ENCODE data around the gene CSNK2A1.

CSNK2A1 gene

DNA sequence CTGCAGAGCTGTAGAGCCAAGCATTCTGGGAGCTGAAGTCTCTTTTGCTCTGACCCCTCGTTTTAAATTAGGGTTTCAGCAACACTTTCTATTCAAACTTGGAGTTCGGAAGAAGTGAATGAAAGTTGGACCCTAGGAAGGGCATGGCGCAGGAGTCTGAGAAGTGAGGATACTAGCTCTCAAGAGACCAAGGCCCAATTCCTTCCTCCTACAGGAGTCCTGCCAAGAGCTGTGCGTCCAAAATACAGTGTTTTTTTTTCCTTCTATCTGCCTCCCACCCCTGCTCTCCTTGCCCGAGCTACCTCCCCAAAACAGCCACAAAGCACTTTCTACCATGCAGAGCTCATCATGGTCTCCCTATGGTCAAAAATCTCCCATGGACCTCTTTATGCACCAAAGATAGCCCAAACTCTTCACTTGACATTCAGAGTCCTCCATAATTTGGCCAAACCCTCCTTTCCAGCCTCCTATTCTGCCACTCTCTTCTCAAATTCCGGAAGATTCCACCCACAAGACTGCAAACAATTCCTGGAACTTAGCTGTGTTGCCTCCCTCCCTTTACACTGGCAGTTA, 649 bp upstream of the CSNK2A1 start:
- H3K36me3 ChIP-seq (ENCODE audit: control insufficient read depth, insufficient read depth, low read length, severe bottlenecking) = no peaks in the 10 kb centered on the region
- DNase-seq (ENCODE audit: low read depth) = no peak
- no peaks in the 10 kb centered on the region for H3K9me3 ChIP-seq (ENCODE audit: control insufficient read depth, low read length)
- H3K9ac ChIP-seq (ENCODE audit: low read length) = peak overlapping the region; percentile 98
- peaks cover 36% of the 10 kb centered on the region for H3K4me1 ChIP-seq (ENCODE audit: control insufficient read depth, insufficient read depth, low read length)
- peaks cover 11% of the 10 kb centered on the region for H3K27me3 ChIP-seq (replicated peaks; ENCODE audit: control insufficient read depth, insufficient read depth, low read length)
- peak overlapping the region; percentile 92 for H3K4me3 ChIP-seq (ENCODE audit: low read length)

DNA sequence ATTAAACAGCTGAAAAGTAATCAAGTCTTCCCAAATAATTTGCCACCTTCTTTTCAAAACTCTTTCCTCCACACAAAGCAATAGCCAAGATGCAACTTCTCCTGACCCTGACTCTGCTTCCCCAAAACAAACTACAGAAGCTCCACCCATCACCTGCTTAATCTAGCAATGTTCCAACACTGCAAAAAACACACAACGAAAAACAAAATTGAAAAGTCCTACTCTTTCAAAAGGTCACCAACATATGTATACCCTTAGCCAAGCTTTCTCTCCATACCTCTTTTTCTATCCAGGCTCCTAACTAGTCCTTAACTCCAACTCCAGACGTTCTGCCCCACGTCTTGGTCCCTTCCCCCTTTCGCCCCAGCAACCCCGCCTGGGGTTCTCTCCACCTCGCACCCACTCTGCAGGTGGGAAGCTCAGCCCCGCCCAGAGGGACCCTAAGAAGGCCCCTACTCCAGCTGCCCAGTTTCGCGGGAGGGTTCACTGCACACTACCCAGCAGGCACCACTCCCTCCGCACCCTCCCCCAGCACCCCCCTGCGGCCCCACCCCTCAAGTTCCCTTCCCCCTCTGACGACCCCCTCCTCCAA, 717 bp downstream of the CSNK2A1 start:
- Histone ChIP-seq H3K36me3 (ENCODE audit: control insufficient read depth, insufficient read depth, low read length, severe bottlenecking) (no peaks in the 10 kb centered on the region), H3K4me3 (ENCODE audit: low read length) (peak overlapping the region; percentile 92), H3K9me3 (ENCODE audit: control insufficient read depth, low read length) (no peaks in the 10 kb centered on the region), H3K27me3 (replicated peaks; ENCODE audit: control insufficient read depth, insufficient read depth, low read length) (peaks cover 11% of the 10 kb centered on the region), H3K9ac (ENCODE audit: low read length) (peak overlapping the region; percentile 98), H3K4me1 (ENCODE audit: control insufficient read depth, insufficient read depth, low read length) (peaks cover 38% of the 10 kb centered on the region)
- DNase-seq (ENCODE audit: low read depth) = peak; percentile 31

DNA sequence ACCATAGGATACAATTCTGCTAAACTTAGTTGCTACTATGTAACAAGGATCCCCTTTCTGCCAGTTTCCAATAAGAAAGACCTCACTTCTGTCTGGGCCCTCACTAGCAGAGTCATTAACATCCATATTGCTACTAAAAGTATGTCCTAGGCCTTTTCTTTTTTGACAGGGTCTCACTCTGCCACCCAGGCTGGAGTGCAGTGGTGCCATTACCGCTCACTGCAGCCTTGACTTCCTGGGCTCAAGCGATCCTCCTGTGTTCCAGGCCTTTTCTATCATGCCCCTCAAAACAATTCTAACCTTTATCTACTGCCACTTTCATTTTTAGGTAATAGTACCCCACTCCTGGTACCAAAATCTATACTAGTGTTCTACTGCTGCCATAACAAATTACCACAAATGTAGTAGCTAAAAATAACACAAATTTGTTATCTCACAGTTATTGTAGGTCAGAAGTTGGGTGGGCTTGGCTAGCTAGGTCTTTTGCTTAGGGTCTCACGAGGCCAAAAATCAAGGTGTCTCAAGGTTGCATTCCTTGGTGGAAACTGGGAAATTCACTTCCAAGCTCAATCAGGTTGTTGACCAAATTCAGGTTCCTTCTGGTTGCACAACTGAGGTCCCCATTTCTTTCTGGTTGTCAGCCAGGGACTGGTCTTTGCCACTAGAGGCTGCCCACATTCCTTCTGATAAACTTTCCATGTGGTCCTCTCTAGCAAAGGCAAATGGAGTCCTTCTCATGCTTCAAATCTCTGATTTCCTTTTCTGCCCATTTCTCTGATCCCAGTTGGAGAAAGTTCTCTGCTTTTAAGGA, 3.0 kb downstream of the CSNK2A1 start:
- no peak for DNase-seq (ENCODE audit: low read depth)
- Histone ChIP-seq H3K4me3 (ENCODE audit: low read length) (peak overlapping the region; percentile 64), H3K36me3 (ENCODE audit: control insufficient read depth, insufficient read depth, low read length, severe bottlenecking) (no peaks in the 10 kb centered on the region), H3K9me3 (ENCODE audit: control insufficient read depth, low read length) (no peaks in the 10 kb centered on the region), H3K27me3 (replicated peaks; ENCODE audit: control insufficient read depth, insufficient read depth, low read length) (peaks cover 3% of the 10 kb centered on the region), H3K4me1 (ENCODE audit: control insufficient read depth, insufficient read depth, low read length) (peaks cover 55% of the 10 kb centered on the region), H3K9ac (ENCODE audit: low read length) (no peak overlapping the region)

DNA sequence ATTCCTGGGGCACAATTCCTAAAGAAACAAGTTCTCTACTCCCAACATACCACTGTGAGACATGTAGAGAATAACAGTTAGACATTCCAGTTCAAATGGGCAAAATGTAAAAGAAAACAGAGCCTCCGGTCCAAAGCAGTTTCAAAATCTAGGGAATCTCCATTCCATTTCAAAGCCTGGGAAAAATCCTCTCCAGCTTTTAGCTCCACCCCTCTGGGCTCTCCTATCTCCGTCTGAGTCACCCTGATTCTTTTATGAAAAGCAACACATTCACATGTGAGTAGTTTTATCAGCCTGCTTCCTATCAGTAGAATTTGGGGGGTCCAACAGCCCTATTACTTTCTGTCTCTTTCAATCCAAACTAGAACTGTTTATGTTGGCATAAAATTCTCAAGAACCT, 3.7 kb downstream of the CSNK2A1 start:
- peak; percentile 42 for DNase-seq (ENCODE audit: low read depth)
- H3K9ac ChIP-seq (ENCODE audit: low read length) = no peak overlapping the region
- H3K36me3 ChIP-seq (ENCODE audit: control insufficient read depth, insufficient read depth, low read length, severe bottlenecking) = no peaks in the 10 kb centered on the region
- H3K27me3 ChIP-seq (replicated peaks; ENCODE audit: control insufficient read depth, insufficient read depth, low read length) = no peaks in the 10 kb centered on the region
- peak overlapping the region; percentile 73 for H3K4me3 ChIP-seq (ENCODE audit: low read length)
- peaks cover 56% of the 10 kb centered on the region for H3K4me1 ChIP-seq (ENCODE audit: control insufficient read depth, insufficient read depth, low read length)
- H3K9me3 ChIP-seq (ENCODE audit: control insufficient read depth, low read length) = no peaks in the 10 kb centered on the region

DNA sequence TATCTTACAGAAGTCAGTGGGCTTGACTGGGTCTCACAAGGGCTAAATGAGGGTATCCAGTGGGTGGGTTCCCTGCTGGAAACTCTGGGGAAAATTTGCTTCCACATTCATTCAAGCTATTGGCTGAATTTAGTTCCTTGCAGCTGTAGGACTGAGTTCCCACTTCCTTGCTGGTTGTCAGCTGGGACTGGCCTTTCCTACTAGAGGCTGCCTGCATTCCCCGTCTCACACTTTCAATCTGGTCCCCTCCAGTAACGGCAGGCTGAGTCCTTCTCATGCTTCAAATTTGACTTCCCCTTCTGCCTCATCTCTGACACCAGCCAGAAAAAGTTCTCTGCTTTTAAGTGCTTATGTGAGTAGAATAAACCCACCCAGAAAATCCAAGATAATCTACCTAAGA, 4.4 kb downstream of the CSNK2A1 start:
- Histone ChIP-seq H3K27me3 (replicated peaks; ENCODE audit: control insufficient read depth, insufficient read depth, low read length) (no peaks in the 10 kb centered on the region), H3K4me3 (ENCODE audit: low read length) (peak overlapping the region; percentile 73), H3K36me3 (ENCODE audit: control insufficient read depth, insufficient read depth, low read length, severe bottlenecking) (no peaks in the 10 kb centered on the region), H3K4me1 (ENCODE audit: control insufficient read depth, insufficient read depth, low read length) (peaks cover 52% of the 10 kb centered on the region), H3K9ac (ENCODE audit: low read length) (no peak overlapping the region), H3K9me3 (ENCODE audit: control insufficient read depth, low read length) (no peaks in the 10 kb centered on the region)
- no peak for DNase-seq (ENCODE audit: low read depth)

DNA sequence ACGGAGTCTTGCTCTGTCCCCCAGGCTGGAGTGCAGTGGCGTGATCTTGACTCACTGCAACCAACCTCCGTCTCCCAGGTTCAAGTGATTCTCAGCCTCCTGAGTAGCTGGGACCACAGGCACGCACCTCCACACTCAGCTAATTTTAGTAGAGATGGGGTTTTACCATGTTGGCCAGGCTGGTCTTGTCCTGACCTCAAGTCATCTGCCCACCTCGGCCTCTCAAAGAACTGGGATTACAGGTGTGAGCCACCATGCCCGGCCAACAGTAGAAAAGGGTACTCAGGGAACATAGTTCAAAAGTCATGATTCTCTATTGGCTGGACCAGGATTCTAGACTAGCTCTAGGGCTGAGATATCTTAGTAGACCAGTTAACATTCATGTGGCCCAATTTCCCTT, 5.6 kb downstream of the CSNK2A1 start:
- Histone ChIP-seq H3K9me3 (ENCODE audit: control insufficient read depth, low read length) (no peaks in the 10 kb centered on the region), H3K4me3 (ENCODE audit: low read length) (no peak overlapping the region), H3K27me3 (replicated peaks; ENCODE audit: control insufficient read depth, insufficient read depth, low read length) (no peaks in the 10 kb centered on the region)

DNA sequence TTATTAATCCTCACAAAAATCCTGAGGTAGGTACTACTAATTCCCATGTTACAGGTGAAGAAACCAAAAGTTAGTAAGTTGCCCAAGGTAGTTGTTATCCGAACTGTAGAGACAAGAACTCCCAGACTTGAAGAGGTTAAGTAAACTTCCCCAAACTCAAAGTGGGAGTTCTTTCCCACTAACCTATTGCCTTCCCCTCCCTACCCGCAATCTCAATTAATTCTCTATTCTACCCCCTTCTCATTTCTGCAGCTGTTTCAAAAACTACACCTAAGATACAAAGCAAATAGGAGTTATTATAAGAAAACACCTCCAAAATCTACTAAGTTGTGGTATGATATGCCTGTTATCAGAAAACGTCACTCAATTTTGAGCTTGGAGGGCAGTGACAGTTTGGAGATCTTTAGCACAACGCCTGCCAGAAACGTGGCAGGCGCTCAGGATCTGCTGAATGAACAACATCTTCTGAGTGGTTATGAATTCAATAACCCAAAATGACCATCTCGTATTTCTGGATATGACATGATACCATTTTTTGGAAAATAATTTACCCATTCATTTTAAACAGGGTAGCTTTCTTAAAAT, 7.1 kb downstream of the CSNK2A1 start:
- no peak overlapping the region for H3K9ac ChIP-seq (ENCODE audit: low read length)
- no peaks in the 10 kb centered on the region for H3K27me3 ChIP-seq (replicated peaks; ENCODE audit: control insufficient read depth, insufficient read depth, low read length)
- DNase-seq (ENCODE audit: low read depth) = no peak
- no peak overlapping the region for H3K4me3 ChIP-seq (ENCODE audit: low read length)
- no peaks in the 10 kb centered on the region for H3K36me3 ChIP-seq (ENCODE audit: control insufficient read depth, insufficient read depth, low read length, severe bottlenecking)
- no peaks in the 10 kb centered on the region for H3K9me3 ChIP-seq (ENCODE audit: control insufficient read depth, low read length)
- H3K4me1 ChIP-seq (ENCODE audit: control insufficient read depth, insufficient read depth, low read length) = peaks cover 56% of the 10 kb centered on the region

More for the DNA sequence above, 5.6 kb downstream of the CSNK2A1 start:
- Histone ChIP-seq H3K9ac (ENCODE audit: low read length) (no peak overlapping the region), H3K36me3 (ENCODE audit: control insufficient read depth, insufficient read depth, low read length, severe bottlenecking) (no peaks in the 10 kb centered on the region), H3K4me1 (ENCODE audit: control insufficient read depth, insufficient read depth, low read length) (peaks cover 60% of the 10 kb centered on the region)
- DNase-seq (ENCODE audit: low read depth) = no peak

DNA sequence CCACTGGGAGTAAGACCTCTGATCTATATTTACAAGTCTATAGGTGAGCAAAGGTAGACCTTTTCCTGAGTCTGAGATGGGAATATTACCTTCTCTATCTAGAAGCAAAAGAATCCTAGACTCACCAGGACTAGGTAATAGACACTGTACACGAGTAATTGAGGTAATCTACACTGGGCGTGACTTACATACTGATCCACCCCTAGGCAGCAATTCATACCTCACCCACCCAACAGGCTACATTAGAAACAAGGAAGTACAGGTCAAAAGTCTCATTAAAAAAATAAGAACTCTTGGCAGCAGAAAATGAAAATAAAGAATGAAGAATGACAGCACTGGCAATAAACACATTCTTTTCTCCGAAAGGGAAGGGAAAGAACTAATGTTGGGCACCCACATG, 7.6 kb downstream of the CSNK2A1 start:
- Histone ChIP-seq H3K36me3 (ENCODE audit: control insufficient read depth, insufficient read depth, low read length, severe bottlenecking) (no peaks in the 10 kb centered on the region), H3K4me3 (ENCODE audit: low read length) (no peak overlapping the region), H3K9me3 (ENCODE audit: control insufficient read depth, low read length) (no peaks in the 10 kb centered on the region), H3K4me1 (ENCODE audit: control insufficient read depth, insufficient read depth, low read length) (peaks cover 51% of the 10 kb centered on the region), H3K9ac (ENCODE audit: low read length) (no peak overlapping the region), H3K27me3 (replicated peaks; ENCODE audit: control insufficient read depth, insufficient read depth, low read length) (no peaks in the 10 kb centered on the region)
- no peak for DNase-seq (ENCODE audit: low read depth)

DNA sequence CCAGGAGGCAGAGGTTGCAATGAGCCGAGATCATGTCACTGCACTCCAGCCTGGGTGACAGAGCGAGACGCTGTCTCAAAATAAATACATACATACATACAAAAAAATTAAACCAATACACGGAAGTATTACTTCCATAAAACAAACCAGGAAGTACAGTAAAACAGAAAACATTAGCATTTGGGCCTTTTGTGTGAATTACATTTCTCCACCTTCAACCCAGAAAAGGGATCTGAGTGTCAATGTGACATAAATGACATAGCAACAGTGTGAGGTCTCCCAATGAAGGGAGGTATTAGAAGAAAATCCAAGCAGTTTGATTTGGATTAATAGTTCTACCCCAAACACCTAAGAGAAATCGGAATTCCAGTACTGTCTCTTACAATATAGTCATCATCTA, 10.1 kb downstream of the CSNK2A1 start:
- no peak for DNase-seq (ENCODE audit: low read depth)
- Histone ChIP-seq H3K36me3 (ENCODE audit: control insufficient read depth, insufficient read depth, low read length, severe bottlenecking) (peaks cover 6% of the 10 kb centered on the region), H3K9me3 (ENCODE audit: control insufficient read depth, low read length) (no peaks in the 10 kb centered on the region), H3K4me3 (ENCODE audit: low read length) (no peak overlapping the region), H3K4me1 (ENCODE audit: control insufficient read depth, insufficient read depth, low read length) (peaks cover 39% of the 10 kb centered on the region), H3K27me3 (replicated peaks; ENCODE audit: control insufficient read depth, insufficient read depth, low read length) (no peaks in the 10 kb centered on the region), H3K9ac (ENCODE audit: low read length) (no peak overlapping the region)

DNA sequence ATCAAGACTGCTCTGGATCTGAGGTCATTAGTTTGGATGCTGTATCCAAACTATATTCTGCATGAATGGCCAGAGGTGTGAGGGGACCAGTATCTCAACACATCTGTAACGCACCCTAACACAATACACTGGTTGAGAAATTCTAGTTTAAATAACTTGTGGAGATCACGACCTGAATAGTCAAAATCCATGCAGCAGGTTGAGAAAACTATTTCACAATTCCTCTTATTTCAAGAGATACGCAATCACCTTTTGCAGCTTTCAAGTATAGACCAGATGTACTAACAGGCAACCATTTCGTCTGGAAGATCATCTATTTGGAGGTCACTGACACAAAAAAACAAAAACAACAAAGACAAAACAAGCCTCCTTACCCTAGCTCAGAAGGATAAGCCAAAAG, 11.1 kb downstream of the CSNK2A1 start:
- H3K9ac ChIP-seq (ENCODE audit: low read length) = no peak overlapping the region
- DNase-seq (ENCODE audit: low read depth) = no peak
- no peaks in the 10 kb centered on the region for H3K9me3 ChIP-seq (ENCODE audit: control insufficient read depth, low read length)
- no peaks in the 10 kb centered on the region for H3K27me3 ChIP-seq (replicated peaks; ENCODE audit: control insufficient read depth, insufficient read depth, low read length)
- no peak overlapping the region for H3K4me3 ChIP-seq (ENCODE audit: low read length)
- H3K4me1 ChIP-seq (ENCODE audit: control insufficient read depth, insufficient read depth, low read length) = peaks cover 39% of the 10 kb centered on the region
- peaks cover 7% of the 10 kb centered on the region for H3K36me3 ChIP-seq (ENCODE audit: control insufficient read depth, insufficient read depth, low read length, severe bottlenecking)

DNA sequence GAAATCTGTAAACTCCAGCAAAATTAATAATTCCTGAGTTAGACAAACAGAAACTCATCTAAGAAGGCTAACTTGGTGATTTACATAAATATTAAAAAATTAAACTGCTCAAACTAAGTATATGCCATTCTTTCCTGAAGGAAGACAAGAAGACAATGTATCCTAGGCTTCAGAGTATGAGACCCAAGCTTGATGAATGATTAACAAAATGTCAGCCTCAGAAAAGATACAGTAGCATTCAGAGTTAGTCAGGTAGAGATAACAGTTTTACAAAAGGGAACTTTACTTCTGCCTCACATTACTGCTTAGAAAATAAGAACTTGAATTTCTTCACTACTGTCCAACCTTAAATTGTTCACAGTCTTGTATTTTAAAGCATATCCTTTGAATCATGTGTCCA, 12.0 kb downstream of the CSNK2A1 start:
- no peak for DNase-seq (ENCODE audit: low read depth)
- Histone ChIP-seq H3K4me1 (ENCODE audit: control insufficient read depth, insufficient read depth, low read length) (peaks cover 32% of the 10 kb centered on the region), H3K27me3 (replicated peaks; ENCODE audit: control insufficient read depth, insufficient read depth, low read length) (no peaks in the 10 kb centered on the region), H3K4me3 (ENCODE audit: low read length) (no peak overlapping the region), H3K9me3 (ENCODE audit: control insufficient read depth, low read length) (peaks cover 4% of the 10 kb centered on the region), H3K9ac (ENCODE audit: low read length) (no peak overlapping the region), H3K36me3 (ENCODE audit: control insufficient read depth, insufficient read depth, low read length, severe bottlenecking) (peaks cover 14% of the 10 kb centered on the region)

Data from adipocyte (in vitro differentiated cells).